Psoas muscle (tissue), 8 donors: Measurements from ENCODE around the gene NFKBIZ. TPM values are rescaled to one million over a fixed set of nuclear protein-coding genes. Genes with fewer than 3 reads are reported as not detected.
A peak's percentile ranks its signal among the peaks of the same experiment; 100 is the strongest.

Source experiments
- ATAC-seq, 4 donors: fragments of 200-7000 bp; cut with Tn5 transposase; one replicate each; pipeline ENCODE4 v1.9.1; 2020; ENCODE audit warnings: moderate library complexity in 3 of 4, mild to moderate bottlenecking in 2 of 4
- DNase-seq, 2 donors: peaks; one replicate each; pipeline ENCODE4 v3.0.0-alpha.2; 2020
- H3K27ac ChIP-seq: fragments of 200-600 bp; one replicate; pipeline ENCODE4 v1.8.0; 2022
- H3K27me3 ChIP-seq, 3 donors: fragments of 200-600 bp in 1 of 3; one replicate each; pipeline versions ENCODE4 v1.6.1 to v1.8.0; 2013 to 2022; ENCODE audit warnings: low read length in 2 of 3, mild to moderate bottlenecking in 2 of 3, moderate library complexity in 1 of 3; ENCODE audit not compliant: insufficient read depth in 3 of 3
- H3K36me3 ChIP-seq, 2 donors: fragments of 200-600 bp in 1 of 2; one replicate each; pipeline versions ENCODE4 v1.6.1 to v1.8.0; 2013 to 2022; ENCODE audit warnings: low read depth in 1 of 2, mild to moderate bottlenecking in 1 of 2, moderate library complexity in 1 of 2; ENCODE audit not compliant: insufficient read depth in 1 of 2
- H3K4me1 ChIP-seq: fragments of 200-600 bp; one replicate; pipeline ENCODE4 v1.8.0; 2022
- H3K4me3 ChIP-seq: fragments of 200-600 bp; one replicate; pipeline ENCODE4 v1.8.0; 2022; ENCODE audit warnings: mild to moderate bottlenecking
- H3K9me3 ChIP-seq: fragments of 200-600 bp; one replicate; pipeline ENCODE4 v1.8.0; 2022
- WGBS, 3 donors: extraction: QIAGEN DNeasy Blood & Tissue Kit; methylation state at CpG; one replicate each; pipeline versions ENCODE4 v1.1.6 to v1.1.7; 2013; 5-methylcytosine and 5-hydroxymethylcytosine counted together
- intact Hi-C, 2 donors: fragments of 100-400 bp; cut with DNase I; formaldehyde crosslinking; loops; one replicate each; pipeline versions ENCODE4 v1.11.0 to v1.14.2; 2022
- polyA plus RNA-seq, 3 donors: library from polyadenylated mRNA; stranded (reverse); fragments of 200-250 nt; gene quantifications; one replicate each; pipeline ENCODE4 v1.2.3, GENCODE V29; 2013
- total RNA-seq, 4 donors: library from RNA; stranded (reverse); fragmentation: NEBNext Ultra II Directional in 2 of 4; extraction: Animal tissue kit (Norgen Biotek cat#: 25700) in 2 of 4; gene quantifications; one replicate each; pipeline versions ENCODE4 v1.2.1 to v1.2.4, GENCODE V29; 2021 to 2023
- TF ChIP-seq, protein P1 (sequence below): fragments of 200-600 bp; IDR thresholded peaks from one replicate; pipeline ENCODE4 v1.8.0; 2022; ENCODE audit warnings: antibody characterized with exemption
- donor health status: healthy with polysubstance abuse.
- donor health status: DM: no; HTN: no; CAD: no; lungs with moderate emphysema.
- donor health status: Bipolar disorder and iron deficiency.
- donor health status: healthy.
- donor health status: DM: yes; HTN: yes; CAD: no.
- donor health status: DM: no; HTN: no; CAD: no.
- donor health status: DM: no; HTN: no; CAD: no.
- donor health status: DM: yes; HTN: yes; CAD: no.

Gene NFKBIZ
- total and polyA plus RNA-seq, 7 donors = 3.0 to 12.5 (median 8.6) TPM

GRCh38 chr3:101821503-101821902, 27.8 kb upstream of the NFKBIZ start:
- peaks cover 3 to 47% of the 10 kb centered on the region in 2 donors for H3K36me3 ChIP-seq

GRCh38 chr3:101823525-101823924, 25.8 kb upstream of the NFKBIZ start:
- TF ChIP-seq, protein P1, sequence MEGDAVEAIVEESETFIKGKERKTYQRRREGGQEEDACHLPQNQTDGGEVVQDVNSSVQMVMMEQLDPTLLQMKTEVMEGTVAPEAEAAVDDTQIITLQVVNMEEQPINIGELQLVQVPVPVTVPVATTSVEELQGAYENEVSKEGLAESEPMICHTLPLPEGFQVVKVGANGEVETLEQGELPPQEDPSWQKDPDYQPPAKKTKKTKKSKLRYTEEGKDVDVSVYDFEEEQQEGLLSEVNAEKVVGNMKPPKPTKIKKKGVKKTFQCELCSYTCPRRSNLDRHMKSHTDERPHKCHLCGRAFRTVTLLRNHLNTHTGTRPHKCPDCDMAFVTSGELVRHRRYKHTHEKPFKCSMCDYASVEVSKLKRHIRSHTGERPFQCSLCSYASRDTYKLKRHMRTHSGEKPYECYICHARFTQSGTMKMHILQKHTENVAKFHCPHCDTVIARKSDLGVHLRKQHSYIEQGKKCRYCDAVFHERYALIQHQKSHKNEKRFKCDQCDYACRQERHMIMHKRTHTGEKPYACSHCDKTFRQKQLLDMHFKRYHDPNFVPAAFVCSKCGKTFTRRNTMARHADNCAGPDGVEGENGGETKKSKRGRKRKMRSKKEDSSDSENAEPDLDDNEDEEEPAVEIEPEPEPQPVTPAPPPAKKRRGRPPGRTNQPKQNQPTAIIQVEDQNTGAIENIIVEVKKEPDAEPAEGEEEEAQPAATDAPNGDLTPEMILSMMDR = no peak

More at GRCh38 chr3:101821503-101821902, 27.8 kb upstream of the NFKBIZ start:
- Histone ChIP-seq H3K4me3 (no peak overlapping the region), H3K9me3 (no peaks in the 10 kb centered on the region), H3K27ac (no peak overlapping the region), H3K27me3 (no peaks in the 10 kb centered on the region), H3K4me1 (peaks cover 7% of the 10 kb centered on the region)
- 97 to 98% (median 97%) methylated on average over 19 of the region's 19 CpGs for WGBS, 3 donors
- TF ChIP-seq, protein P1 = no peak
- no peak for DNase-seq
- intact Hi-C loops = no loop called here
- ATAC-seq = no peak

GRCh38 chr3:101824702-101825101, 24.6 kb upstream of the NFKBIZ start:
- intact Hi-C loops = no loop called here
- WGBS, 3 donors = 55 to 68% (median 60%) methylated on average over 3 of the region's 3 CpGs
- no peak for ATAC-seq

More at GRCh38 chr3:101823525-101823924, 25.8 kb upstream of the NFKBIZ start:
- no peaks in the 10 kb centered on the region for H3K27me3 ChIP-seq
- H3K9me3 ChIP-seq = no peaks in the 10 kb centered on the region
- no peak for DNase-seq
- no peak overlapping the region for H3K4me3 ChIP-seq
- no peak for ATAC-seq
- H3K4me1 ChIP-seq = peaks cover 14% of the 10 kb centered on the region
- no peak overlapping the region for H3K27ac ChIP-seq
- H3K36me3 ChIP-seq = peaks cover 0 to 28% of the 10 kb centered on the region in 2 donors
- intact Hi-C loops = no loop called here
- WGBS, 3 donors = 90 to 94% (median 91%) methylated on average over 5 of the region's 5 CpGs

DNA sequence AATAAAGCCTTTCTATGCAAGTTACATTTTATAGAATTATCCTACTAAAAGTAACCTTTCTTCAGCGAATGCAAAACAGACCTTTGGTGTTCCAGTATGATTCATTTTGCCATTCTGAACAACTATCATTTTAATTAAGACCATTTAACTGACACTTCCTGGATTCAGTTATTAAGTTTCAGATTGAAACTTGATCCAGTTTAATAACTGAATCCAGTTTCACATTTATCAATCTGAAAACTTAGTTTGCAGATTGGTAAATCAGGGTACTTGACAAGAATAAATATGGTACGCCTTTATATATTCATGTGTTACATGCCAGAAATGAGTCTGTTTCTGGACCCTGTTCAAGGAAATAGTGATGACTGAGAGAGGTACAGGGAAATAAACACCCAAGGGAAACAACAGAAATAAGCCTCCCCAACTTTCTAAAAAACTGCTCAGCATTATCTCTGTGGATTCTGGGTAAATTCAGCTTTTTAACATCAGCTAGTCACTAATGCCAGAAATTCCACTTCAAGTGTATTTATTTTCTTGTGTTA, 23.3 kb upstream of the NFKBIZ start:
- TF ChIP-seq, protein P1 = no peak
- intact Hi-C loops = no loop called here
- no peaks in the 10 kb centered on the region for H3K27me3 ChIP-seq
- H3K27ac ChIP-seq = peak overlapping the region; percentile 67
- peaks cover 0 to 12% of the 10 kb centered on the region in 2 donors for H3K36me3 ChIP-seq
- ATAC-seq (no peak), DNase-seq (no peak)
- peaks cover 23% of the 10 kb centered on the region for H3K4me1 ChIP-seq
- H3K4me3 ChIP-seq = no peak overlapping the region
- WGBS, 3 donors = 42 to 56% (median 56%) methylated on average over 2 of the region's 2 CpGs
- H3K9me3 ChIP-seq = no peaks in the 10 kb centered on the region

More at GRCh38 chr3:101824702-101825101, 24.6 kb upstream of the NFKBIZ start:
- Histone ChIP-seq H3K4me3 (no peak overlapping the region), H3K27ac (no peak overlapping the region), H3K36me3 (peaks cover 0 to 20% of the 10 kb centered on the region in 2 donors), H3K27me3 (no peaks in the 10 kb centered on the region), H3K9me3 (no peaks in the 10 kb centered on the region), H3K4me1 (peaks cover 23% of the 10 kb centered on the region)
- TF ChIP-seq, protein P1 = no peak
- no peak for DNase-seq
